ENCODE results near the gene TMEM167A. TPM values are rescaled to one million over a fixed set of nuclear protein-coding genes. Genes with fewer than 3 reads are reported as not detected.

Gene TMEM167A
- total and polyA plus RNA-seq, 2 donors (not counting 1 experiment from before 2014, with no cell fraction given) = 54.0 to 89.0 TPM

DNA sequence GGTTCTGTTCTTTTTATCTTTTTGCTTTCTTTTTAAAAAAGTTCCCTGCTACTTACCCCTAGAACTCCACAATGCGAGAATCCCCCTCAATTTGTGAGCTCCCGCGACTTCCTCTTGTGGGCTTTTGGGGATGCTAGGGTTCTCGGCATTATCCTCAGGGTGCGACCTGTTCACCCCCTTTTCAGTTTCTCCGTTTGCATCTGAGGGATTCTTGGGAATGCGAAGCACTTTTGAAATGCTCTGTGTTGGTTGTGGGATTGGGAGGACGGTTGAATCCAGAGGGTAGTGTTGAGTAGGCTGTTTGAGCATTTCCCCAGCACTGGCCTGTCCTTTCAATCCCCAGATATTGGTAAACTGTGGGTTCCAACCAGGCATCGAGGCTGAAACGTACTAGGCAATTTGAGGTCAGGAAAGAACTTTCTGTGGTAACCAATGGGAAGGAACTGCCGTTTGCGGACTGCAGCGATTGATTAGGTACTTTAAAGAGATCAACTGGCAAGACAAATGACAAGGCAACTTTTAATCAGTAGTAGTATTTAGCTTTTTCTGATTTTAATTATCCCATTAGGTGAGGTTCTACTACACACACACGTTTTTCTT, 568 bp upstream of the TMEM167A start:
- peak overlapping the region; percentile 93 for H3K4me2 ChIP-seq (ENCODE audit: extremely low read depth, insufficient read depth, low read length)
- H3K9ac ChIP-seq (ENCODE audit: insufficient read depth, low read length) = peak overlapping the region; percentile 74
- no peaks in the 10 kb centered on the region for H3K9me3 ChIP-seq (ENCODE audit: control insufficient read depth, insufficient read depth, low read depth, low read length)
- H4K20me1 ChIP-seq (ENCODE audit: control insufficient read depth, extremely low read depth, insufficient read depth, low read length) = no peaks in the 10 kb centered on the region
- H3K4me3 ChIP-seq (replicated peaks in 1 of 4; ENCODE audit: control extremely low read depth in 1 of 4, insufficient read depth in 1 of 4, low read depth in 3 of 4, low read length in 4 of 4) = peak overlapping the region; percentile 79 to 90 (median 82)
- H2AFZ ChIP-seq (ENCODE audit: low read length) = peak overlapping the region; percentile 95
- TF ChIP-seq, protein P1, sequence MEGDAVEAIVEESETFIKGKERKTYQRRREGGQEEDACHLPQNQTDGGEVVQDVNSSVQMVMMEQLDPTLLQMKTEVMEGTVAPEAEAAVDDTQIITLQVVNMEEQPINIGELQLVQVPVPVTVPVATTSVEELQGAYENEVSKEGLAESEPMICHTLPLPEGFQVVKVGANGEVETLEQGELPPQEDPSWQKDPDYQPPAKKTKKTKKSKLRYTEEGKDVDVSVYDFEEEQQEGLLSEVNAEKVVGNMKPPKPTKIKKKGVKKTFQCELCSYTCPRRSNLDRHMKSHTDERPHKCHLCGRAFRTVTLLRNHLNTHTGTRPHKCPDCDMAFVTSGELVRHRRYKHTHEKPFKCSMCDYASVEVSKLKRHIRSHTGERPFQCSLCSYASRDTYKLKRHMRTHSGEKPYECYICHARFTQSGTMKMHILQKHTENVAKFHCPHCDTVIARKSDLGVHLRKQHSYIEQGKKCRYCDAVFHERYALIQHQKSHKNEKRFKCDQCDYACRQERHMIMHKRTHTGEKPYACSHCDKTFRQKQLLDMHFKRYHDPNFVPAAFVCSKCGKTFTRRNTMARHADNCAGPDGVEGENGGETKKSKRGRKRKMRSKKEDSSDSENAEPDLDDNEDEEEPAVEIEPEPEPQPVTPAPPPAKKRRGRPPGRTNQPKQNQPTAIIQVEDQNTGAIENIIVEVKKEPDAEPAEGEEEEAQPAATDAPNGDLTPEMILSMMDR (conservative IDR thresholded peaks at IDR 0.05 in 1 of 2, IDR thresholded peaks at IDR 0.05 in 1 of 2; ENCODE audit: low read depth in 1 of 2, low read length in 2 of 2) = no peak
- TF ChIP-seq EZH2 (IDR thresholded peaks at IDR 0.05; ENCODE audit: low read length, missing control alignments) = no peak
- peak overlapping the region; percentile 94 for H3K27ac ChIP-seq (ENCODE audit: insufficient read depth, low read length)
- DNase-seq (ENCODE audit: low read depth in 2 of 2) = peak; percentile 33 to 47
- H3K4me1 ChIP-seq (ENCODE audit: control insufficient read depth, extremely low read depth, insufficient read depth, low read length) = no peaks in the 10 kb centered on the region
- H3K79me2 ChIP-seq (ENCODE audit: control insufficient read depth, insufficient read depth, low read length) = peaks cover 43% of the 10 kb centered on the region
- no peaks in the 10 kb centered on the region for H3K36me3 ChIP-seq (ENCODE audit: control insufficient read depth, insufficient read depth, low read length)
- H3K27me3 ChIP-seq (ENCODE audit: control insufficient read depth, insufficient read depth, low read length) = no peaks in the 10 kb centered on the region

DNA sequence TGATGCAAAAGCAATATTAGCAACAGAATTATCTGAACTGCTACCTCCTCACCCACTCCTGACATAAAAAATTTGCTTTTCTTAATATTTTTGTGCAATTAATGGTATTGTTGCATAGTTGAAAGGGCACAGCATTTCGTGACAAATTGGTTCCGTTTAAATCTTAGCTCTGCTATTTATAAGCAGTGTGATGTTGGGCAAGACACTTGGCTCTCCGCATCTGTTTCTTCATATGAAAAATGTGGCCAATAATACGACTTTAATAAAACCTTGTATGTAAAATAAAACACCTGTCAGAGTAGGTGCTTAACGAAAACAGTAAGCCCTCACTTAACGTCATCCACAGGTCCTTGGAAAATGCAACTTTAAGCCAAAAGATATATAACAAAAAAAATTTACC, 4.2 kb downstream of the TMEM167A start:
- H3K4me2 ChIP-seq (ENCODE audit: extremely low read depth, insufficient read depth, low read length) = peak overlapping the region; percentile 0

DNA sequence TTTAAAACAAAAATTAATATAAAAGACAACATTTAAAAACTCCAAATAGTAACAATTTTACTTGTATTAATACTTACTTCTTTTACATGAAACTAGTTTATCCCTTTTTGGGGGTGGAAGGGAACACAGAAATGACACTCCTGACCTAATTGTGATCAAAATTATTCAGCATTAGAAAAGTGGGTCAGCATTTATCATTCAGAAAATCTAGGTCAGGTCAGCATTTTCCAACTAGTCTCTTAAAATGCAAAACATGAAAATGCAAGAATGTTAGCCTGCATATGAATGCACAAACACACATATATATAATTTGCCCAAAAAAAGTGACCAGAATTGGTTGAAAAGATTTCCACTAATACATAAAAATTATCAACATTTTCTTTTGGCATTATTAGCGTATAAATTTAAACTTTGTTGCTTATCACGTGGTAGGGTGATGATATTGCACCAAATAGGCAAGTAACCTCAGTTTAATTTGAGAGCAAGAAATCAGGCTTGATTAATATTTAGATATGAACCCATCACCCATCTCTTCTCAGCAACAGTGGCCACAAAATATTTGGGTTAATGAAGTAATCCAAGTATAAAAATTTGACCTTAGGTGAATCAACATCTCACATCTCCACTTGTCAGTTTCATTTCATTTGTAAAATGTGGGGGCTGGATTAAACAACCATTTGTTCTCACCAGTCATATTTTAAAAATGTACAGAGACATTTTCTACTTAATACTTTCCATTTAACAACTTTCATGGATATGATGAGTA, 5.7 kb downstream of the TMEM167A start:
- H2AFZ ChIP-seq (ENCODE audit: low read length) = no peak overlapping the region
- TF ChIP-seq, protein P1 (conservative IDR thresholded peaks at IDR 0.05 in 1 of 2, IDR thresholded peaks at IDR 0.05 in 1 of 2; ENCODE audit: low read depth in 1 of 2, low read length in 2 of 2) = no peak
- no peak for TF ChIP-seq EZH2 (IDR thresholded peaks at IDR 0.05; ENCODE audit: low read length, missing control alignments)
- no peaks in the 10 kb centered on the region for H3K9me3 ChIP-seq (ENCODE audit: control insufficient read depth, insufficient read depth, low read depth, low read length)
- DNase-seq (ENCODE audit: low read depth in 2 of 2) = no peak
- H3K4me1 ChIP-seq (ENCODE audit: control insufficient read depth, extremely low read depth, insufficient read depth, low read length) = peaks cover 2% of the 10 kb centered on the region
- no peaks in the 10 kb centered on the region for H3K36me3 ChIP-seq (ENCODE audit: control insufficient read depth, insufficient read depth, low read length)
- H3K27ac ChIP-seq (ENCODE audit: insufficient read depth, low read length) = no peak overlapping the region
- no peak overlapping the region for H3K9ac ChIP-seq (ENCODE audit: insufficient read depth, low read length)
- no peak overlapping the region for H3K4me3 ChIP-seq (replicated peaks in 1 of 4; ENCODE audit: control extremely low read depth in 1 of 4, insufficient read depth in 1 of 4, low read depth in 3 of 4, low read length in 4 of 4)
- no peaks in the 10 kb centered on the region for H3K27me3 ChIP-seq (ENCODE audit: control insufficient read depth, insufficient read depth, low read length)
- no peaks in the 10 kb centered on the region for H4K20me1 ChIP-seq (ENCODE audit: control insufficient read depth, extremely low read depth, insufficient read depth, low read length)
- H3K79me2 ChIP-seq (ENCODE audit: control insufficient read depth, insufficient read depth, low read length) = peaks cover 95% of the 10 kb centered on the region
- no peak overlapping the region for H3K4me2 ChIP-seq (ENCODE audit: extremely low read depth, insufficient read depth, low read length)

More for the DNA sequence above, 4.2 kb downstream of the TMEM167A start:
- Histone ChIP-seq H3K4me3 (replicated peaks in 1 of 4; ENCODE audit: control extremely low read depth in 1 of 4, insufficient read depth in 1 of 4, low read depth in 3 of 4, low read length in 4 of 4) (no peak overlapping the region), H3K27ac (ENCODE audit: insufficient read depth, low read length) (no peak overlapping the region), H2AFZ (ENCODE audit: low read length) (no peak overlapping the region), H3K4me1 (ENCODE audit: control insufficient read depth, extremely low read depth, insufficient read depth, low read length) (peaks cover 2% of the 10 kb centered on the region), H3K9me3 (ENCODE audit: control insufficient read depth, insufficient read depth, low read depth, low read length) (no peaks in the 10 kb centered on the region), H3K9ac (ENCODE audit: insufficient read depth, low read length) (no peak overlapping the region), H3K27me3 (ENCODE audit: control insufficient read depth, insufficient read depth, low read length) (no peaks in the 10 kb centered on the region), H4K20me1 (ENCODE audit: control insufficient read depth, extremely low read depth, insufficient read depth, low read length) (no peaks in the 10 kb centered on the region), H3K79me2 (ENCODE audit: control insufficient read depth, insufficient read depth, low read length) (peaks cover 88% of the 10 kb centered on the region), H3K36me3 (ENCODE audit: control insufficient read depth, insufficient read depth, low read length) (no peaks in the 10 kb centered on the region)
- TF ChIP-seq, protein P1 (conservative IDR thresholded peaks at IDR 0.05 in 1 of 2, IDR thresholded peaks at IDR 0.05 in 1 of 2; ENCODE audit: low read depth in 1 of 2, low read length in 2 of 2) = no peak
- no peak for TF ChIP-seq EZH2 (IDR thresholded peaks at IDR 0.05; ENCODE audit: low read length, missing control alignments)
- peak in 1 of 2 donors; percentile 51 for DNase-seq (ENCODE audit: low read depth in 2 of 2)

All from fibroblast of lung (primary cell).